Left lobe of liver (tissue), 2 donors: ENCODE data around the gene EPB41L2. TPM values are rescaled to one million over a fixed set of nuclear protein-coding genes. Genes with fewer than 3 reads are reported as not detected.
A peak's percentile ranks its signal among the peaks of the same experiment; 100 is the strongest.
"Not testable (repeated sequence)": the region's sequence is repeated elsewhere in the genome, so short reads cannot be mapped to it uniquely, and the experiment has no call there.

Source experiments
- ATAC-seq: fragments of 200-7000 bp; cut with Tn5 transposase; one replicate; pipeline ENCODE4 v1.9.1; 2020; ENCODE audit warnings: mild to moderate bottlenecking, moderate library complexity
- DNase-seq: peaks from one replicate; pipeline ENCODE4 v3.0.0-alpha.2; 2020; ENCODE audit warnings: low spot score
- total RNA-seq: library from RNA; stranded (reverse); gene quantifications from one replicate; pipeline ENCODE4 v1.2.1, GENCODE V29; 2021
- donor health status: DM: no; HTN: no; CAD: no; lungs with moderate emphysema.
- donor health status: DM: no; HTN: yes; CAD: no.

The EPB41L2 gene
- total RNA-seq, 1 donor from 2014 or later, result 18.7 TPM

DNA sequence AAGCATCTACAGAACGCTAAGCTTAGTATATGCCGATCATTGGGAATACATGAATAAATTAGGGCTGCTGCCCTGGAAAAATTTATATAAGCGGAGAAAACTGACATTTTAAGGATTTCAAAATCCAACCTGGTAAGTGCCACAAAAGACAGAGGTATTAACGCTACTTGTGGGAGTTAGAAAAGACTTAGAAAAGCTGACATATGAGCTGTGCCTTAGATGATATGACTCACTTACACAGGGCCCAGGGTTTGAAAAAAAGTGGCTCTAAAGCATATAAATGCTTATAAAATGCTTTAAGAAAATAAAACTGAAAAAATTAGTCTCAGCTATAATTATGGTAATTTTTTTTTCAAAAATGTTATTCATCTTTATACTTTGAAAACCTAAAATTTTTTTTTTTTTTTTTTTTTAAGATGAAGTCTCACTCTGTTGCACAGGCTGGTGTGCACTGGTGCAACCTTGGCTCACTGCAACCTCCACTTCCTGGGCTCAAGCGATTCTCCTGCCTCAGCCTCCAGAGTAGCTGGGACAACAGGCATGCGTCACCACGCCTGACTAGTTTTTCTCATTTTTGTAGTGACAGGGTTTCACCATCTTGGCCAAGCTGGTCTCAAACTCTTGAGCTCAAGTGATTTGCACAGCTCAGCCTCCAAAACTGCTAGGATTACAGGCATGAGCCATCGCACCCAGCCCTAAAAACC lies 25.7 kb downstream of the EPB41L2 start:
- no peak for ATAC-seq
- DNase-seq, result no peak

DNA sequence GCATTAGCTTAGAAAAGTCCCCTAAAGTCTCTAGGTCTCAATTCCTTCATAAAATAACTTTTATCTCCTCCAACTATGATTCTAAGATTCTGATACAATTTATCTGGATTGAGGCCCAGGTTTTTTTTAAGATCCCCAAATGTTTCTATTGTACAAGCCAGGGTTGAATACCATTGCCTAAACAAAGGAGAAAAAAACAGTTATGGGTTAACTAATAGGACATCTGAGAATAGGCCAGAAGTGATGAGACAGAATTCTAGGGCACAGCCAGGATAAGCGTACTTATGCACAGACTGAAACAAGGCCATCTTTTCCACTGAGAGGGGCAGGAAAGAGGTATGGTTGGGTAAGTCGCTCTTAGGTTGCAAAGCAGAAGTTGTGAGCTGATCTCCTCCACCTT lies 26.4 kb downstream of the EPB41L2 start:
- ATAC-seq (no peak), DNase-seq (no peak)

- no peak for ATAC-seq
- no peak for DNase-seq
These were observed 26.9 kb downstream of the EPB41L2 start for GRCh38 chr6:131036143-131036542.

GRCh38 chr6:131035582-131035981 lies 27.5 kb downstream of the EPB41L2 start:
- no peak for ATAC-seq
- no peak for DNase-seq

- ATAC-seq (peak; percentile 50), DNase-seq (no peak)
These were observed 29.4 kb downstream of the EPB41L2 start for GRCh38 chr6:131033631-131034030.

DNA sequence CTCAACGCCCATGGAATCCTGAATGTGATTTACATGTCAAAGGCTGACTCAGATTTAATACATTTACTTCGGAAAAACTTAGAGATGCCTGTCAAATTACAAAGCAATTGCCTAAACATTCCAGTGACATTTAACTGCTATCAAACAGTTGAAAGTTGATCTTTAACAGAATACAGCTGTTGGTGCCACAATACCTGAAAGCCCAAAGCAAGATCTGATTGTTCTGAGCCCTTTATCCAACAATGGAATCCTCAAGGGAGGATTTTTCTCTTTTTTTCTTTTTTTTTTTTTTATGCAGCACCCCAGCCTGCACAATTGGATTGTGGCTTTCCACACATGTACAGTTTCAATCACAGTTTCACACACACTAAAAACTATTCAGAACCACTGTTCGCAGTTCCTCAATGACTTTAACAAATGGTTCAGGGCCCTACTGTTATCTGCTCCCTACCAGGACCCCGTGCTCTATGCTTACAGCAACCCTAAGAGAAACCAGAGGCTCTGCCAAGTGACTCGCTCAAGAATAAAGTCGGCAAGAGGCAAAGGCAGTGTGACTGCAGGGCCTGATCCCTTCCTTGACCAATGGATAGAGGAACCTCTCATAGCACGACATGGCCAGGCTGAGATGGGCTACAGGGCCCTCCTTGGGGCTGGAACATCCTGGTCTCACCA lies 33.3 kb downstream of the EPB41L2 start:
- ATAC-seq (no peak), DNase-seq (no peak)

DNA sequence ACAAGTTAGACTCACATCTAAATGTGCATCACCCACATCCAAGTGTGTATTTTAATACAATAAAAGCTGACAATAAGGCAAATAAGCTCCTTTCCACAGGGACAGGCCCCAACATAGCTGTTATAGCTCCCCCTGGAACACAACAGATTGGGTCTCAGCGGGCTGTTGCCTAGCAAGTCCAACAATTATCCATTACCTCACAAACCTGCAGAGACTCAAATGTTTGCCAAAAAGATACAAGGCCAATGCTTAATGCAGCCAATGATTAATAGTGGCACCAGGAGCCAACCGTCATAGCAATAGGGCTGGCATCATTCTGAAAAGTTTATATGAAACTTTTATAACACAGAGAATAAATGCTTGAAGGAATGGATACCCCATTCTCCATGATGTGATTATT lies 35.7 kb downstream of the EPB41L2 start:
- ATAC-seq, result no peak

DNA sequence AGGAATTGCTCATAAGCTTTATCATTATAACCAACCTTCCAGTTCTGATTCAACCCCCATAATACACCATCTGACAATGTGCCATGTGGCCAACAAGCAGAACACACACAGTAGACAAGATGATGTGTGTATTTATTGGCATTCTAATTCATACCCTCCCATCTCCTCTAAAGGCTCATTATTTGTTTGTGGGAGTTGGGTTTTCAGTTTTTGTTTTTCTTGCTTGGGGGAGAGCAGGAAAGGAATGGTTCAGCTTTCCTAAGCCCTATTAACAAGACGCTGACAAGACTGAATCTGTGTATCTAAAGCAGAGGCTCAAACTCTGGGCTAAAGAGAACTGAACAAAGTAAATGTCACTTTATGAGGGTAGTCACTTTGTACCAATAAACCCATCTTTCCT lies 36.8 kb downstream of the EPB41L2 start:
- DNase-seq (no peak), ATAC-seq (no peak)

More for the DNA sequence above, 35.7 kb downstream of the EPB41L2 start:
- no peak for DNase-seq

DNA sequence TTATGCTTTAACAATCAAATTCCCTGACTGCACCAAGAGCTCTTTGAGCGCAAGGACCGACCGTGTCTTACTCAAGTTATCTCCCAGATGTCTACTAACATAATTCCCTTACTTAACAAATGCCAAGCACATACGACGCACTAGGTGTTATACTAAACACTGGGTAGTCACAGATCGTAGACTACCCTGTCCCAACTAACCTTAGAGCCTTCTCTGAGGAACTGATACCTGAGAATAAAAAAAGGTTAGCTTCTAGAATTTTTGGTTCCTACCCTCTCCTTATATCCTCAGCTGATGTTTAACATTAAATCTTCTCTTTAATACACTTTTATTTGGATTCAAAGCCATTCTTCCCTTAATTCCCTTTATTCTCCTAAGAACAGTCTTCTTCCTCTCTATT lies 38.5 kb downstream of the EPB41L2 start:
- no peak for DNase-seq
- no peak for ATAC-seq

GRCh38 chr6:131023834-131024504 lies 39.1 kb downstream of the EPB41L2 start:
- no peak for DNase-seq
- ATAC-seq, result no peak

GRCh38 chr6:131022691-131023090 lies 40.4 kb downstream of the EPB41L2 start:
- no peak for DNase-seq
- ATAC-seq, result no peak

- ATAC-seq, result no peak
- DNase-seq, result no peak
These were observed 45.1 kb downstream of the EPB41L2 start for GRCh38 chr6:131017962-131018361.

DNA sequence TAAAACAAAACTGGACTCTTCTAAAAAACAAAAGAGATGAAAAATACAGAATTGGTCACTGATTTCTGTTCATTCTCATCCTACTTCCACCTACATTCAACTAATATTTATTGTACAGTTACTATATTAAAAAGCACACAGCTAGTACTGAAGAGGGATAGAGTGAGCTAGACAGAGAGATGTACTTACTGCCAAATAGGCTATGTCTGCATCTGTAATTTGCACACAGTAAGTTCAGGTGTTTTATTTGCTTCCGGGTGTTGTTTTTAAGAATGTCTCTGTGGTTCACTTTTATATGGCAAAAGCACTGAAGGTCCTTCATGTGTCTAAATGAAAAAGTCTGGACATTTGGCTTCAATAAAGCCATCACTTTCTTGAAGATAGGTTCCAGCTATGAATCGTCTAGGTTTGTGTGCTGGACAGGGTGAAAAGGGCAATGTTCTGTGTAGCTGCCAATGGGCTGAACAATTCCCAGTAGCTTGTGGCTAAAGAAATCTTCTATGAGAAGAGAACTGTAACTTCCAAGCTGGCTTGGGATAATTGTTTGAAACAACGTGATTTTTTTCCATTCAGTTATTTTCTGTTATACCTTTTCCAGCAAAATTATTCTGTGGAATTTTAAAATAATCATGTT lies 47.3 kb downstream of the EPB41L2 start:
- DNase-seq, result no peak
- ATAC-seq, result peak; percentile 77

DNA sequence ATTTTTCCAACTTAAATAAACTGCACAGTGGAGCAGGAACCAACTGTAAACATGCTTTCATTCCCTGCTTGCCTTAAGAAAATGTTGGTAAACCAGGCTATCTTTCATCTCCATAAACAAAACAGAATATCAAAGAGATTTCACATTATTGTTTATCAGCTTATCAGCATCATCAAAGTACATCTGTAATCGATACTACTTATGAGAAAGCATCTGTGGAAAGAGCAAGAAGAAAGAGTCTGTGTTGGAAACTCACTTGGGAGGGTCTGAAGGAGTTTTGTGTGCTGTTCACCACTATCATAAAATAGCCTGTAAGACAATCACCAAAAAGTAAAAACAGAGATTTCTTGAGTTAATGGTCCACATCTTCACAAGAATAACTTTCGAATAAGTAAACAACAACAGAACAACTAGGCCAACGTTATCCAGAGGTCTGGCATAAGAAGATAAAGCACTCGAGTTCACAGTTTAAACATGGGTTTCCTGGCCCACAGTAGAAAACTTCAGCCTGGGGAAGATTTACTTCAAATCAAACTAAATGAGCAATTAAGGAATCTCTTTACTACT lies 47.9 kb downstream of the EPB41L2 start:
- DNase-seq (no peak), ATAC-seq (no peak)

- no peak for ATAC-seq
- DNase-seq, result no peak
These were observed 48.8 kb downstream of the EPB41L2 start for GRCh38 chr6:131014080-131014776.

GRCh38 chr6:131013495-131013894 lies 49.5 kb downstream of the EPB41L2 start:
- no peak for DNase-seq
- peak; percentile 79 for ATAC-seq

GRCh38 chr6:131009790-131010189 lies 53.3 kb downstream of the EPB41L2 start:
- DNase-seq (no peak), ATAC-seq (no peak)

GRCh38 chr6:131008965-131009364 lies 54.1 kb downstream of the EPB41L2 start:
- not testable (repeated sequence) for ATAC-seq, DNase-seq

- not testable (repeated sequence) for DNase-seq, ATAC-seq
These were observed 55.1 kb downstream of the EPB41L2 start for GRCh38 chr6:131007964-131008363.

GRCh38 chr6:131007286-131007685 lies 55.8 kb downstream of the EPB41L2 start:
- DNase-seq (no peak), ATAC-seq (no peak)
